Activated CD4-positive, alpha-beta memory T cell treated with anti-CD3 and anti-CD28 coated beads for 36 hours (primary cell): ENCODE data around the gene MITF. TPM values are rescaled to one million over a fixed set of nuclear protein-coding genes. Genes with fewer than 3 reads are reported as not detected.

ENCODE experiments used
- CTCF ChIA-PET: fragments of 350-600 bp; sonication (Branson Sonifier 250); formaldehyde crosslinking; loops from one replicate; lab custom pipeline; 2021; ENCODE audit warnings: antibody characterized with exemption, inconsistent platforms; lab: Charles Lee
- POLR2A ChIA-PET: fragments of 350-600 bp; sonication (Branson Sonifier 250); formaldehyde crosslinking; loops from one replicate; lab custom pipeline; 2021; ENCODE audit warnings: antibody characterized with exemption; lab: Charles Lee
- DNase-seq: peaks from one replicate; pipeline ENCODE4 v3.0.0-alpha.2; 2020
- H3K27ac Mint-ChIP-seq: one replicate; pipeline ENCODE4 v1.8.0; 2021; ENCODE audit warnings: mixed read lengths
- H3K27me3 Mint-ChIP-seq: one replicate; pipeline ENCODE4 v1.8.0; 2021; ENCODE audit warnings: mixed read lengths
- H3K36me3 Mint-ChIP-seq: one replicate; pipeline ENCODE4 v1.8.0; 2021; ENCODE audit warnings: mixed read lengths
- H3K4me1 Mint-ChIP-seq: one replicate; pipeline ENCODE4 v1.8.0; 2021; ENCODE audit warnings: low read depth, mixed read lengths
- H3K4me3 Mint-ChIP-seq: one replicate; pipeline ENCODE4 v1.8.0; 2021; ENCODE audit warnings: mild to moderate bottlenecking, mixed read lengths
- H3K9me3 Mint-ChIP-seq: one replicate; pipeline ENCODE4 v1.8.0; 2021; ENCODE audit warnings: mixed read lengths
- intact Hi-C: fragments of 100-400 bp; cut with micrococcal nuclease; formaldehyde crosslinking; loops from one replicate; pipeline ENCODE4 v1.15.1; 2023
- total RNA-seq, 2 experiments: library from RNA; stranded (reverse); gene quantifications; one replicate each; pipeline ENCODE4 v1.2.3, GENCODE V29; 2021

MITF gene
- total RNA-seq, 2 experiments from 2014 or later, result not detected

DNA sequence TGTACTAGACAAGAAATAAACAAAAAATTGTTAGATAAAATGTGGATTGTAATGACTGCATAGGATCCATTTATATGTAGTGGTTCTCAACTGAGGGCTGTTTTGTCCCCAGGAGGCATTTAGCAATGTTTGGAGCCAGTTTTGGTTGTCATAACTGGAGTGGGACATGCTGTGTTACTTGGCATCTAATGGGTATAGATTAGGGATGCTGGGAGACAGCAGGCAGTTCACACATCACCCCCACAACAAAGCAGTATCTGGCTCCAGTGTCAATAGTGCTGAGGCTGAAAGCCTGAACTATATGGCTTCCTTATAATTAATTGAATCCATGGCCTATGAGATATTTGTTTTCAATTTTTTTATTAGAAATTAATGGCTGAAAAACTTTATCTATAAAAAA is 188.3 kb downstream of the MITF start:
- Mint-ChIP-seq H3K27me3 (no peaks in the 10 kb centered on the region), H3K9me3 (no peaks in the 10 kb centered on the region), H3K4me3 (no peak overlapping the region), H3K4me1 (no peaks in the 10 kb centered on the region), H3K36me3 (no peaks in the 10 kb centered on the region), H3K27ac (no peak overlapping the region)
- CTCF ChIA-PET, result no interaction called here
- DNase-seq, result no peak
- intact Hi-C loops, result no loop called here
- POLR2A ChIA-PET, result no interaction called here

DNA sequence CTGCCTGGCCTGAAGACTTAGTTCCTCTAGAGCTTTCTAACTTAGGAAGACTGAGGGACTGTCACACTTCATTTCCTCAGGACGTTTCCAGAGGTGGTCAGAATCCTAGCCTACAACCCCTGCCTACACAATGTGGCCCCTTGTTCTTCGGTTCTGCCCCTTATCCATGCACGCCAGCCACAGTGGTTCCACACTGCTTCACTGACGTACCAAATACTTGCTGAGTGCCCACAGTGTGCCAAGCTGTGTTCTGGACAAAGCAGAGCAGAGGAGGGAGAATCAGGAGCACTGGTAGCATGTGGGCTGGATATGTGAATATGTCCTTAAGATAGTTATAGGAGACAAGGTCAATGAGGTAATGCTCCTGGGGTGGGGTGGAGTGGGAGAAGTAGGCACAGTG is 189.8 kb downstream of the MITF start:
- intact Hi-C loops, result no loop called here
- Mint-ChIP-seq H3K27me3 (no peaks in the 10 kb centered on the region), H3K27ac (no peak overlapping the region), H3K36me3 (no peaks in the 10 kb centered on the region), H3K4me1 (no peaks in the 10 kb centered on the region), H3K4me3 (no peak overlapping the region), H3K9me3 (no peaks in the 10 kb centered on the region)
- ChIA-PET CTCF (no interaction called here), POLR2A (no interaction called here)
- no peak for DNase-seq

DNA sequence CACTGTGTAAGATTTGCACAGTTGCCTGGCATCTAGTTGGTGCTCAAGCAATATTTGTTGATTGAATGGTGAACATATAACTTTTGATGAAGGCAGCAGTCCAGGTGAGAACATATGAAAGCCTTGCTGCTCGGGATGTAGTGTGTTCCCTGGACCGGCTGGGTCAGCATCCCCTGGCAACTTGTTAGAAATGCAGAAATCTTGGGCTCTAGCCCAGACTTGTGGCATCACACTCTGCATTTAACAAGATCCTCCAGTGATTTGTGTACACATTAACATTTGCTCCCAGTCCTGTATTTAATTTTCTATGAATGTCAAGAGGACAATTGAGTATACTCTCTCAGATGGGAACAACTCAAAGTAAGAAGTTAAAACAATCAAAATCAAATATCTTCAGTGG is 191.3 kb downstream of the MITF start:
- Mint-ChIP-seq H3K4me1 (no peaks in the 10 kb centered on the region), H3K4me3 (no peak overlapping the region), H3K27me3 (no peaks in the 10 kb centered on the region), H3K9me3 (no peaks in the 10 kb centered on the region), H3K36me3 (no peaks in the 10 kb centered on the region), H3K27ac (no peak overlapping the region)
- ChIA-PET CTCF (no interaction called here), POLR2A (no interaction called here)
- intact Hi-C loops, result no loop called here
- no peak for DNase-seq

DNA sequence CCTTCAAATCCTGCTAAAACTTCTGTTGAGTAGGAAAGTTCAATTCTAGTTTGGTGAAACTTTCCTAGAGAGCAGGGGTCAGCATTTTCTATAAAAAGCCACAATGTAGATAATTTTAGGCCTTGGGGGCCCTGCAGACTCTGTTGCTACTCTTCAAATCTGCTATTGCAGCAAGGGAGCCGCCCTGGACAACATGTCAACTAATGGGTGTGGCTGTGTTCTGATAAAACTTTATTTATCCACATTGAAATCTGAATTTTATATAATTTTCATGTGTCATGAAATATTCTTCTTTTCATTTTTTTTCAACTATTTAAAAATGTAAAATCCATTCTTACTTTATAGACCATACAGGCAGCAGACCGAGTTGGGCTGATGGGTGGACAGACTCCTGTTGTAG is 192.8 kb downstream of the MITF start:
- Mint-ChIP-seq H3K9me3 (no peaks in the 10 kb centered on the region), H3K27ac (no peak overlapping the region), H3K36me3 (no peaks in the 10 kb centered on the region), H3K4me3 (no peak overlapping the region), H3K27me3 (no peaks in the 10 kb centered on the region), H3K4me1 (no peaks in the 10 kb centered on the region)
- ChIA-PET POLR2A (no interaction called here), CTCF (no interaction called here)
- intact Hi-C loops, result no loop called here
- no peak for DNase-seq

DNA sequence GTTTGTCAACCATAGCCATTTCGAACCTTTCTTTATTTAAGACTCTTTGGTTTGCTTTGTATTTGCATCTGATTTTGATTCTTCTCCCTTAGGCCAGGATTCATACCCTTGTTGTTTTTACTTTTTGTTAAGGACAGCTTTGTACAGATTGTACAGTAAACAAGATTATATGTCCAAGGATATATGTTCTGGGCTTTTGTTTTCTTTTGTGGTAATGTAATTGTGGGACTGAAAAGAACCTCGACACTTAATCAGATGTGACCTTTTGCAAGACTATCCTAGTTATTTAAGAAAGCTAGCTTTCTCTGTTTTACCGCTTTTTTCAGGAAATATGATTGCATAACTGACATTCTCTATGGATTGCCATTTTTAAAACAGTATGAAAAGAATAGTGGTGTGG is 193.2 kb downstream of the MITF start:
- Mint-ChIP-seq H3K27me3 (no peaks in the 10 kb centered on the region), H3K9me3 (no peaks in the 10 kb centered on the region), H3K36me3 (no peaks in the 10 kb centered on the region), H3K27ac (no peak overlapping the region), H3K4me1 (no peaks in the 10 kb centered on the region), H3K4me3 (no peak overlapping the region)
- ChIA-PET POLR2A (no interaction called here), CTCF (no interaction called here)
- intact Hi-C loops, result no loop called here
- no peak for DNase-seq

DNA sequence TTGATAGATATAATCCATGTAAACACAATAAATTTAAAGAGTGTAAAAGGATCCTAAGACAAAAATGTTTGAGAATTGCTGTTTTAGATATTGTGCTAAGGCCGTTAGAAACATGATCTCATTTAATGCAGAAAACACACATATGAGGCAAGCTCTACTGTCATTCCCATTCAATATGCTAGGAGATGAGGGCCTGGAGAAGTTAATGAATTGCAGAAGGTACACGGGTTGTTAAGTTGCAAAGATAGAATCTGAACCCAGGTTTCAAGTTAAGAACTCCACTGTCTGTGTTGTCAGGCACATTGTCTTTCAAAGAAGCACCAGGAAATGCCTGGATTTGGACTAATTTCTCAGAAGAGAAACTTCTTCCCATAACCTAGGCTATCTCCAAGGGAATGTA is 195.1 kb downstream of the MITF start:
- Mint-ChIP-seq H3K9me3 (no peaks in the 10 kb centered on the region), H3K4me1 (no peaks in the 10 kb centered on the region), H3K4me3 (no peak overlapping the region), H3K27me3 (no peaks in the 10 kb centered on the region), H3K27ac (no peak overlapping the region), H3K36me3 (no peaks in the 10 kb centered on the region)
- intact Hi-C loops, result no loop called here
- no peak for DNase-seq
- ChIA-PET POLR2A (no interaction called here), CTCF (no interaction called here)

DNA sequence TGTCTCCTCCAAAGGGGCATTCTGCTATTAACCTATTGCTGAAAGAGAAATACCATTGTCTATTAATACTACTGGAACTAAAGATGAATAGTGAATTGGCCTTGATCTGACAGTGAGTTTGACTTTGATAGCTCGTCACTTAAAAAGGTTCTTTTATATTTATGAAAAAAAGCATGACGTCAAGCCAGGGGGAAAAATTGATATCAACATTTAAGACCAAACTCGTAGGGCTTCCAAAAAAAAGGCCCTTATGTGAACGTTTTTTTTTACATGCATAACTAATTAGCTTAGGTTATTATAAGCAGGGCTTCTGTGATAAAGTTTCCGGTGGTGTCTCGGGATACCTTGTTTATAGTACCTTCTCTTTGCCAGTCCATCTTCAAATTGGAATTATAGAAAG is 197.0 kb downstream of the MITF start:
- Mint-ChIP-seq H3K36me3 (no peaks in the 10 kb centered on the region), H3K4me3 (no peak overlapping the region), H3K4me1 (no peaks in the 10 kb centered on the region), H3K27ac (no peak overlapping the region), H3K9me3 (no peaks in the 10 kb centered on the region), H3K27me3 (peaks cover 4% of the 10 kb centered on the region)
- ChIA-PET CTCF (no interaction called here), POLR2A (no interaction called here)
- intact Hi-C loops, result no loop called here
- no peak for DNase-seq

DNA sequence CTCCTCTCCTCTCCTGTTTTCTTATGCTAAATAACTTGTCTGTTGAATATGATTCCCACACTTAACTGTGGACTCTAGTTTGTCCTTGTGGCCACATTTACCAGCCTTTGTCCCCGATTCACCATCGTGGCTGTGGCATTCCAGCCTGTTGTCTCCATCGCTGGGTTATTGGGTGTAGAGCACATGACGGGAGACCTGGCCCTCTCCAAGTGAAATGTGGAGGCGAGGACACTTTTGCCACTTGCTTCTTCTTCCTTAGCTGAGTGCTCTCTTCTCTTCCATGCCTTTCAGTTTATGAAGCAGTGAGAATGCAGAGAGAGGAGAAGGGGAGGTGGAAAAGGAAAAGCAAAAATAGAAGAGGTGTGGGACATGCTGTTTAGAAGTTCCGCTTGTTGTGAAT is 198.8 kb downstream of the MITF start:
- ChIA-PET POLR2A (no interaction called here), CTCF (no interaction called here)
- no peak for DNase-seq
- H3K4me1 Mint-ChIP-seq, result no peaks in the 10 kb centered on the region
- H3K9me3 Mint-ChIP-seq, result no peaks in the 10 kb centered on the region
- no peaks in the 10 kb centered on the region for H3K36me3 Mint-ChIP-seq
- H3K27ac Mint-ChIP-seq, result no peak overlapping the region
- H3K4me3 Mint-ChIP-seq, result no peak overlapping the region
- peaks cover 4% of the 10 kb centered on the region for H3K27me3 Mint-ChIP-seq
- intact Hi-C loops, result no loop called here

DNA sequence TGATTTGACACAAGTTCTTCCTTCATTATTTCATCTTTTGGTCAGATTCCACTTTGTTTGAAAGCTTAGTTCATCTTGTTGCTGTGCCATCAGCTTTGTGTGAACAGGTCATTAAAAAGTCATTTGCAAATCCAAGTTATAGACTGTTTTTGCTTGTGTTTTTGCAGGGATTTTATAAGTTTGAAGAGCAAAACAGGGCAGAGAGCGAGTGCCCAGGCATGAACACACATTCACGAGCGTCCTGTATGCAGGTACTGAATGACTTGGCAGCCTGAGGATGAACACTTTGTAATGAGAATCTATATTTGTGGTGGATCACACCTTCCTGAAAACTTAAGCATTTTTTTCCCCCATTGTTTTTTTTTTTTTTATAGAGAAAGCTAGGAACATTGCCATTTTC is 199.7 kb downstream of the MITF start:
- intact Hi-C loops, result no loop called here
- DNase-seq, result no peak
- POLR2A ChIA-PET, result no interaction called here
- CTCF ChIA-PET, result no interaction called here
- Mint-ChIP-seq H3K36me3 (no peaks in the 10 kb centered on the region), H3K4me1 (no peaks in the 10 kb centered on the region), H3K27me3 (peaks cover 4% of the 10 kb centered on the region), H3K9me3 (no peaks in the 10 kb centered on the region), H3K27ac (no peak overlapping the region), H3K4me3 (no peak overlapping the region)

DNA sequence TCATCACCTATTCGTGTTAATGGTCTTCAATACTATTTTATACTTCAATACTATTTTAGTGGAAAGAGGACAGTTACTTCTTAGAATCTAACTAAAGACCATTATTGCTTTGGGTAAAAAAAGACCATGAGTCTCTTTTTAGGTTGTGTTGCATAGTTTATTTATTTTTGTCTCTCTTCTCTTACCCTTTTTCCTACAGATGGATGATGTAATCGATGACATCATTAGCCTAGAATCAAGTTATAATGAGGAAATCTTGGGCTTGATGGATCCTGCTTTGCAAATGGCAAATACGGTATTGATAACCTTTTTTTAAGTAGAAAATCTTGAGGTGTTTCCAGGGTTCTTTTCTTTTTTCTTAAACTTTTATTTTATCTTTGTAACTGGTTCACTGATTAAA is 201.8 kb downstream of the MITF start:
- ChIA-PET POLR2A (no interaction called here), CTCF (no interaction called here)
- no peak overlapping the region for H3K27ac Mint-ChIP-seq
- no peak overlapping the region for H3K4me3 Mint-ChIP-seq
- no peaks in the 10 kb centered on the region for H3K4me1 Mint-ChIP-seq
- H3K27me3 Mint-ChIP-seq, result peaks cover 4% of the 10 kb centered on the region
- no peak for DNase-seq
- intact Hi-C loops, result no loop called here
- H3K36me3 Mint-ChIP-seq, result no peaks in the 10 kb centered on the region
- H3K9me3 Mint-ChIP-seq, result no peaks in the 10 kb centered on the region

DNA sequence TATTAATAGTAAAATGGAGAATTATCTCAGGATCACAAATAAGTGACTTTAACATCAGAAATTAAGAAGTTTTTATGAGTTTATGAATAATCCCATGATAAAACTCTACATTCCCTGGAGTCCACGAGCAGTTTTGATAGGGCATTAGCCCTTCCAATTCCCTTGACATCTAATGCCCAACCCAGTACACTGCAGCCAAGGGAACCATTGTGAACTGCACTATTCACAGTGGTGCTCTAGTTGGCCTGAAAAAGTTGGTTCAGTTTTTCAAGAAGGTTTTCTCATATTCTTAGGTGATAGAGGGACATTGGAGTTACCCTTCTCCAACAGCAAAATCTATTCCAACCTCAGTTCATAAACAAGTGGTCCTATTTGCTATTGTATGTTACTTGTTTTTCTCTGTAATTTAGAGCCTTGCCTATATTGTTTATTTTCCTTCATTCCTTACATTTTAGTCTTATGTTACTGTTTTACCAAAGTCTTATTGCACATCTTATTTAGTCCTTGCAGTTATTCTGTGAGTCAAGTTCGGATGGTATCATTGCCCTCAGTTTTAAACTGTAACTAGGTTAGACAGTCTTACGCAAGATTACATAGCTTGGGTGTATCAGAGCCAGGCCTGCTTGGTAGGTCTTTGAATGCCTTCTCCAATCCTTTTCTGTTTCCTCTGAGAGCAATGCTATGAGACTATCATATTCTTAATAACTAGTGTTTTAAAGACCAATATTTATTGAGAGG is 202.3 kb downstream of the MITF start:
- ChIA-PET POLR2A (no interaction called here), CTCF (no interaction called here)
- no peaks in the 10 kb centered on the region for H3K9me3 Mint-ChIP-seq
- no peak for DNase-seq
- no peak overlapping the region for H3K27ac Mint-ChIP-seq
- no peaks in the 10 kb centered on the region for H3K36me3 Mint-ChIP-seq
- intact Hi-C loops, result no loop called here
- H3K27me3 Mint-ChIP-seq, result peaks cover 4% of the 10 kb centered on the region
- no peaks in the 10 kb centered on the region for H3K4me1 Mint-ChIP-seq
- H3K4me3 Mint-ChIP-seq, result no peak overlapping the region

DNA sequence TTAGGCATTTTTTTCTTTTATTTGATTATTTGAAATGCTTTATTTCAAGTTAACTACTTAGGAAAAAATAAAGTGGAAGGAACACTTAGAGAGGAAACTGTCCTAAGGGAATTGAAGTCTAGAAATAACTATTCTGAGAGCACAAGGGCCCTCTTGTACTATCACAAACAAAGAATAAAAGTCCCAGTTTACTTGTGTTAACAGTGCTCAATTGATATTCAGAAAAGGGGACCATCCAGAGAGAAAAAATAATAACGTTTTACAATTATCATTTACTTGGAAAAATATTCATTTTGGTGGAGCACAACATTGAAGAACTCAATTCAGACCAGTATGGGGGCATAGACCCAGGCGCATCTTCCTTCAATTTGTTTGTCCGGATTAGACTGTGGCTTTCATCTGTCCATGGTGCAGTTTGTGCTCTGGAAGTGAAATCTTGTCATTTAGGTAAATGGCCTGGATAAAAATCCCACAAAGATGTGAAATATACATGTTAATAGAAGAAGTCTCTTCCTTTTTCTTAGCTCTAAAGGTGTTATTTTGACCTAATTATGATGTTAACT is 205.7 kb downstream of the MITF start:
- Mint-ChIP-seq H3K4me1 (no peaks in the 10 kb centered on the region), H3K4me3 (no peak overlapping the region), H3K27me3 (peaks cover 4% of the 10 kb centered on the region), H3K9me3 (no peaks in the 10 kb centered on the region), H3K36me3 (no peaks in the 10 kb centered on the region), H3K27ac (no peak overlapping the region)
- CTCF ChIA-PET, result no interaction called here
- POLR2A ChIA-PET, result no interaction called here
- intact Hi-C loops, result no loop called here
- DNase-seq, result no peak

DNA sequence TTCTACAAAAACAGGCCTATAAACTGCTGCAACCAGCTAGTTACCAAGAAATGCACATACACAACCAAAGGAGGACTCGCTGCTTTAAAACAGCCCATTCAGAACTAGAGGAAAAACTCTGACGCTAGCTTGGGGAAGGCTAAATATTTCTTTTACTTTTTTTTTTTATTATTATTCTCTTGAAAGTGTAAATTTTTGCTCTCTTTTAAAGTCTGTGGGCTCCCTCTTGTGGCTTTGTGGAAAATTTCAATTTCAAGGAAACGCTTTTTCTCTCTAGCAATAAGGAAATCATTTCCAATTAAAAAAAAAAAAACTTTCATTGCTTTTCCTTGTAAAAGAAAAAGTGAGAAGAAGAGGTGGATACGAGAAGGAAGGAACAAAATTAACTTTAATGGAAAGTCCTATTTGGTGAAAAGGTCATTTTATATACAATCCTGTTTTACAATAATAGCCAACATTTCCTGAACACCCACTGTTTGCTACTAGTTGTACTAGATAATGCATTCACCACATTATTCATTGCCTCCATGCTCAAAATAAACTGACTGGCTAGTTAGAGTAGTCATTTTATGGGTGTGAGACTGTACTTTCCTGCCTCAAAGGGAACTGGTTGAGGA is 209.1 kb downstream of the MITF start:
- Mint-ChIP-seq H3K9me3 (no peaks in the 10 kb centered on the region), H3K36me3 (no peaks in the 10 kb centered on the region), H3K27me3 (no peaks in the 10 kb centered on the region), H3K27ac (no peak overlapping the region), H3K4me1 (no peaks in the 10 kb centered on the region), H3K4me3 (no peak overlapping the region)
- POLR2A ChIA-PET, result no interaction called here
- no peak for DNase-seq
- intact Hi-C loops, result no loop called here
- CTCF ChIA-PET, result interaction anchor here (0.6 to 1.7 kb wide), 4 partner anchors 113 to 876 kb away, joined by 3 to 5 read pairs (median 4); no protein-coding TSS in a partner anchor
